Measurements from ENCODE around the gene RB1. TPM values are rescaled to one million over a fixed set of nuclear protein-coding genes. Genes with fewer than 3 reads are reported as not detected.

The RB1 gene
- total RNA-seq, 2 experiments from 2014 or later, result 40.2 to 41.3 TPM

Other genes with a start within 250 kb of the RB1 start
- 10 to 100 TPM; 55.2 to 61.1 TPM for gene MED4, start 208.6 kb upstream of the RB1 start, total RNA-seq
- gene ITM2B, start 70.5 kb upstream of the RB1 start, total RNA-seq, result 100 to 1,000 TPM; 226 to 227 TPM
- gene LPAR6, start 109.4 kb downstream of the RB1 start, total RNA-seq, result 100 to 1,000 TPM in 1 of 2 experiments, 10 to 100 TPM in 1; 96.8 to 100 TPM
- 10 to 100 TPM; 35.6 TPM for gene RCBTB2, start 229.3 kb downstream of the RB1 start, total RNA-seq